ENCODE data around the gene GNG10.

- TF ChIP-seq, protein P1, sequence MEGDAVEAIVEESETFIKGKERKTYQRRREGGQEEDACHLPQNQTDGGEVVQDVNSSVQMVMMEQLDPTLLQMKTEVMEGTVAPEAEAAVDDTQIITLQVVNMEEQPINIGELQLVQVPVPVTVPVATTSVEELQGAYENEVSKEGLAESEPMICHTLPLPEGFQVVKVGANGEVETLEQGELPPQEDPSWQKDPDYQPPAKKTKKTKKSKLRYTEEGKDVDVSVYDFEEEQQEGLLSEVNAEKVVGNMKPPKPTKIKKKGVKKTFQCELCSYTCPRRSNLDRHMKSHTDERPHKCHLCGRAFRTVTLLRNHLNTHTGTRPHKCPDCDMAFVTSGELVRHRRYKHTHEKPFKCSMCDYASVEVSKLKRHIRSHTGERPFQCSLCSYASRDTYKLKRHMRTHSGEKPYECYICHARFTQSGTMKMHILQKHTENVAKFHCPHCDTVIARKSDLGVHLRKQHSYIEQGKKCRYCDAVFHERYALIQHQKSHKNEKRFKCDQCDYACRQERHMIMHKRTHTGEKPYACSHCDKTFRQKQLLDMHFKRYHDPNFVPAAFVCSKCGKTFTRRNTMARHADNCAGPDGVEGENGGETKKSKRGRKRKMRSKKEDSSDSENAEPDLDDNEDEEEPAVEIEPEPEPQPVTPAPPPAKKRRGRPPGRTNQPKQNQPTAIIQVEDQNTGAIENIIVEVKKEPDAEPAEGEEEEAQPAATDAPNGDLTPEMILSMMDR (IDR thresholded peaks at IDR 0.05) = no peak
- TF ChIP-seq POLR2A (IDR thresholded peaks at IDR 0.05) = no peak
Observed at GRCh38 chr9:111683392-111683791, 22.0 kb downstream of the GNG10 start.
